GM10266 (cell line): Measurements from ENCODE around the gene CC2D2A.

ENCODE experiments used
- DNase-seq: peaks from one replicate; pipeline ENCODE4 v3.0.0; 2012; ENCODE audit errors: extremely low spot score
- TF ChIP-seq, protein P1 (sequence below): IDR thresholded peaks from 2 replicates; pipeline ENCODE4 v1.5.1; 2012; ENCODE audit warnings: mild to moderate bottlenecking, low read depth; ENCODE audit not compliant: control insufficient read depth, insufficient read depth; ENCODE audit errors: missing control alignments

The CC2D2A gene

DNA sequence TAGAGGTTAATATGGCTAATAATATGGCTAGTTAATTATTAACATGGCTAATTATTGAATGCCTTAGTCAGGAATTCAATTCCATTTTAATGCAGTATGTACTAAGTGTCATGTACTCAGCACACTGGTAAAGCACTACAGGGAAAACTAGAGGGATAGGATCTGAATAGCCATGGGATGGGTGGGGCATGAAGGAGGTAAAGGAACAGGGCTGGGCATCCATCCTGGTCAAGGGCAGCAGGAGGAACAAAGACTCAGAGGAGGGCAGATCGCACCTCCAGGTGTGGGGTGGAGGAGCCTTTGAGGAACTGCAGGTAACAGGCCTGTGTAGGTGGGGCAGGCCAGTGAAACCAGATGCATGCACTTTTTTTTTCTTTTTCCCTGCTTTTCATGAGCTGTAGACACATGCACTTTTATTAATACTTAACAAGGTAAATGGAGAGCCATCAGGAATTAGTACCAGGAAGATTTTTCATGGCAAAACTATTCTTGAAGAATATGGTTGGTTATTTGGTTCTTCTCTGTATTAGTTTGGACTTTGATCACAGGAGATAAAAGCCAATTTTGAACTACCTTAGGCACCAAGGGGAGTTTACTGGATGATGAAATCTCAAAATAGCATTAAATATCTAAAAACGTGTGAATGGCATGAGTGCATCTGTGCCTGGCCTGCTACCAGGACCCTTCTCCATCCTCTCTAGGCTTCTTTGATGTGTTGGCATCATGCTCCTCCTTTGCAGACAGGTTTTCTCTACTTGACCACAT lies 88.3 kb downstream of the CC2D2A start:
- no peak for DNase-seq
- TF ChIP-seq, protein P1, sequence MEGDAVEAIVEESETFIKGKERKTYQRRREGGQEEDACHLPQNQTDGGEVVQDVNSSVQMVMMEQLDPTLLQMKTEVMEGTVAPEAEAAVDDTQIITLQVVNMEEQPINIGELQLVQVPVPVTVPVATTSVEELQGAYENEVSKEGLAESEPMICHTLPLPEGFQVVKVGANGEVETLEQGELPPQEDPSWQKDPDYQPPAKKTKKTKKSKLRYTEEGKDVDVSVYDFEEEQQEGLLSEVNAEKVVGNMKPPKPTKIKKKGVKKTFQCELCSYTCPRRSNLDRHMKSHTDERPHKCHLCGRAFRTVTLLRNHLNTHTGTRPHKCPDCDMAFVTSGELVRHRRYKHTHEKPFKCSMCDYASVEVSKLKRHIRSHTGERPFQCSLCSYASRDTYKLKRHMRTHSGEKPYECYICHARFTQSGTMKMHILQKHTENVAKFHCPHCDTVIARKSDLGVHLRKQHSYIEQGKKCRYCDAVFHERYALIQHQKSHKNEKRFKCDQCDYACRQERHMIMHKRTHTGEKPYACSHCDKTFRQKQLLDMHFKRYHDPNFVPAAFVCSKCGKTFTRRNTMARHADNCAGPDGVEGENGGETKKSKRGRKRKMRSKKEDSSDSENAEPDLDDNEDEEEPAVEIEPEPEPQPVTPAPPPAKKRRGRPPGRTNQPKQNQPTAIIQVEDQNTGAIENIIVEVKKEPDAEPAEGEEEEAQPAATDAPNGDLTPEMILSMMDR = no peak

- no peak for DNase-seq
- TF ChIP-seq, protein P1 = no peak
Measured at GRCh38 chr4:15558561-15558960, 88.9 kb downstream of the CC2D2A start.

DNA sequence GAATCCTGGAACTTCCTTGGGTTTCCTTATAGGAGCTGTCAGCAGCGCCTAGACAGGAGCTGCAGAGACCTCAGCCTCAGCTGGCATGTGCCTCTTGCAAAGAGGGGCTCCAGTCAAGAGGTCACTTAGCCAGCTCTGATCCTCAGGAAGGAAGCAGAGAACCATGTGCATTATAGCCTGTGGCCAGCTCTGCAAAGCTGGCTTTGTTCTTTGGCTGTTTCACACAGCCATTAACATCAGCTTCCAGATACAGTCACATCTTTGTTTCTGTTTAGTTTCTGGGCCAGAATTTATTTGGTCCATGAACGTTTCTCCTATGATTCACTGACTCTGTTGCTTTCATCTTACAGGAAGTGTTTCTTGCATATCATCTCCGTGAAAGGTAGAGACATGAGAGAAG lies 92.4 kb downstream of the CC2D2A start:
- DNase-seq = no peak
- TF ChIP-seq, protein P1 = no peak

DNA sequence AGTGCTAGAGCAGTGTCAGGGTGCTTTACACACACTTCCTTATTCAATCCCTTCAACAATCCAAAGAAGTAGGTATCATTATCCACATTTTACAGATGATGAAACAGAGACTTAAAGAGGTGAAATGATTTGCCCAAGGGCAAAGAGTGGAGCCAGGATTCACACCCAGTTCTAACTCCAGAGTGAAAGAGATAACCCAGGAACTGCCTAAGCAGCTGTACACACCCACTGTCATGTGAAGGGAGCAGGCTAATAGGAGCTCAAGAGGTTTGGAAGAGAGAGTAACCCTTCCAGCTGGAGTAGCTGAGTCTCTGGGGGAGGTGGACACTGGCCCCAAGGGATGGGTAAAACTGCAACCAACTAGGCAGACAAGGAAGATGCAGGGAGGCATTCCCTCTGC lies 92.9 kb downstream of the CC2D2A start:
- DNase-seq = no peak
- TF ChIP-seq, protein P1 = no peak

DNA sequence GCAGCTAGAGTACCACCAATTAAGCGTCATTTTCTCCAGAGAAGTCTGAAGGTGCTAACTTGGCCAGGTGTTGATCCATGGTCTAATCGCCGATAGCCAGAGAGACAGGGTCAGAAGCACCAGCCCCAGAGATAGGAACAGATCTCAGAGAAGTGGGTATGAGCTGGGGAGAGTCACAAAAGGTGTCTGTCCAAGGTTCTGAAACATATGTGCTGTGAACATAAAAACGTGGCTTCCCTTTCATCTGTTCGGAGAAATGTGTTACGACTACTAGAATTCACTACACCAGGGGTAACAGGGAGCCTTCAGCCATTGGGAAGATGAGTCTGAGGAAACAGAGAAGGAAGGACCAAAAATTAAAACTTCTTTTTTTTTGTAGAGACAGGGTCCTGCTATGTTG lies 94.2 kb downstream of the CC2D2A start:
- TF ChIP-seq, protein P1 = no peak
- no peak for DNase-seq

- no peak for DNase-seq
- TF ChIP-seq, protein P1 = no peak
Measured at GRCh38 chr4:15568821-15569220, 99.1 kb downstream of the CC2D2A start.

DNA sequence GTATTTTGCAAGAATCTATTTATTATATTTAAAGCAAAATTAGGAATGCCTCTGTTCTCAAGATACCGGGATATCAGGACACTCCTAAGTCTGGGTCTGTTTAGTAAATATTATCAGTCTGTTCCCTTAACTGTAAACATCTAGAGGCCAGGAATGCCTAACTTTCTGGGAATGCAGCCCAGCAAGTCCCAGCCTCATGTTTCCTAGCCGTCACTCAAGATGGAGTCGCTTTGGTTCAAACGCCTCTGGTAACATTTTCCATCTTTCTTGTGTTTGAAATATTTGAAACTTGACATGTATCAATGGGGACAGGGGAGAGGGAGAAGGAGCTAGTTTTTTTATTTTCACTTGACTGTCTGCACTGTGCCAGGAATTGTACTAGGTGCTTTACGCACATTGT lies 100.1 kb downstream of the CC2D2A start:
- TF ChIP-seq, protein P1 = no peak
- DNase-seq = no peak
